GM21723 (cell line): ENCODE results near the gene STK11.

ENCODE experiments used
- ATAC-seq: cut with Tn5 transposase; IDR thresholded peaks from one replicate; pipeline ENCODE4 v1.9.1; 2021; ENCODE audit warnings: mild to moderate bottlenecking, moderate library complexity; ENCODE audit not compliant: unreplicated experiment

Gene STK11

GRCh38 chr19:1269065-1269477 is 63.5 kb downstream of the STK11 start, which contains the start of gene CIRBP:
Gene CIRBP, plus strand, starts transcription at chr19:1269332. Its CDS starts 1,602 bp downstream, at chr19:1270934.
- peak; percentile 45 for ATAC-seq

- peak; percentile 22 for ATAC-seq
These were observed 64.1 kb downstream of the STK11 start for GRCh38 chr19:1269478-1270212.

DNA sequence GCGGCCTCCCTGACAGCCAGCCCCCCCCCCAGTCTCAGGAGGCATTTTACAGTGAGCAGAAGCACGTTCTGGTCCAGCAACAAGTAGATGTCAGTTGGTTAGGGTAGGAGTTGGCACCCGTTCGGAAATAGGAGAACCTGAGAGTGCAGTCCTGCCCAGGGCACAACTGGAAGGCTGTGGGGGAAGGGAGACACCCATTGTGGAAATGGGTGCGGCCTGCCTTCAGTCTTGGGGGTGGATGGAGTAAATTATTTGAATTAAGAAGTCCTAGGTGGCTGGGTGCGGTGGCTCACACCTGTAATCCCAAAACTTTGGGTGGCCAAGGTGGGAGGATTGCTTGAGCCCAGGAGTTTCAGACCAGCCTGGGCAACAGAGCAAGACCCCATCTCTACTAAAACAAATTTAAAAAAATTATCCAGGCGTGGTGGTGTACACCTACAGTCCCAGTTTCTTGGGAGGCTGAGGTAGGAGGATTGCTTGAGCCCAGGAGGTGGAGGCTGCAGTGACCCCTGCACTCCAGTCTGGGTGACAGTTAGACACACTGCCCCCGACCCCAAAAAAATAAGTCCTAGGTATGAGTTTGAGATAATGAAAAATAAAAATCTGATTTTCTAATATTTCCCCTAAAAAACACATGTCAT is 64.8 kb downstream of the STK11 start:
- ATAC-seq: no peak

- ATAC-seq: no peak
These were observed 65.4 kb downstream of the STK11 start for GRCh38 chr19:1270854-1271527.

DNA sequence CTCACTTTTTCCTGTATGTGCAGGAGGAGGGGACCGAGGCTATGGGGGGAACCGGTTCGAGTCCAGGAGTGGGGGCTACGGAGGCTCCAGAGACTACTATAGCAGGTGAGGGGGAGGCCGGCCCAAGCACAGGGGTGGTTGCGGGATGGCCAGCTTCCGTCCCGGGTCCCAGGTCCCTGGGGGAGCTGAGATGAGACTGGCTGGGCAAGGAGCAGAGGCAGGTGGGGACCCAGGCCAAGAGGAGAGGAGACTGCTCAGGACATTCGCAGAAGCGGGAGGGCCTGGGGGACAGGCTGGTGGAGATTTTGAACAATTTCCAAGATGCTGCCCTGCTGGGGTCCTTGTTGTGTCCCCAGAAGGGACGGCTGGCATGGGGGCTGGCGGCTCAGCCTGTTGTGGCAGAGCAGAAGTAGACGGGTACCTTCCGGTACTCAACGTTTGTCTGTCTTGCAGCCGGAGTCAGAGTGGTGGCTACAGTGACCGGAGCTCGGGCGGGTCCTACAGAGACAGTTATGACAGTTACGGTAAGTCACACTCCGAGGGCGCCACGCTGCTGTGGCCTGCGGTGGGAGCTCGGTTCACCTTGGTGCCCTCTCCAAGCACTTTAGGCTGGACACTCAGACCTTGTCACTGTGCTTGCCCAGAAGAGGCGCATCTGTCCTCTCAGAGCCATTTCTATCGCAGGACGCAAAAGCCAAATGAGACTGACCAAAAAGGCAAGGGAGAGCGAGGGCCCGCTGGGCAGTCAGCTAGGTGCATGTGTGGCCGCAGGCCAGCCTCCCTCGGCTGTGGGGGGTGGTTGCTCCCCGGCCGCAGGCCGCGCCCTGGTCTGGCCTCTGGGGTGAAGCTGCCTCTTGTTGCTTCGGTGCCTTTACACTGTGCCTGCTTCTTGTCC is 66.2 kb downstream of the STK11 start:
- no peak for ATAC-seq

- no peak for ATAC-seq
These were observed 67.1 kb downstream of the STK11 start for GRCh38 chr19:1272423-1273262.

GRCh38 chr19:1273263-1274041 is 67.9 kb downstream of the STK11 start:
- no peak for ATAC-seq

- ATAC-seq: no peak
These were observed 68.7 kb downstream of the STK11 start for GRCh38 chr19:1274081-1274851.

DNA sequence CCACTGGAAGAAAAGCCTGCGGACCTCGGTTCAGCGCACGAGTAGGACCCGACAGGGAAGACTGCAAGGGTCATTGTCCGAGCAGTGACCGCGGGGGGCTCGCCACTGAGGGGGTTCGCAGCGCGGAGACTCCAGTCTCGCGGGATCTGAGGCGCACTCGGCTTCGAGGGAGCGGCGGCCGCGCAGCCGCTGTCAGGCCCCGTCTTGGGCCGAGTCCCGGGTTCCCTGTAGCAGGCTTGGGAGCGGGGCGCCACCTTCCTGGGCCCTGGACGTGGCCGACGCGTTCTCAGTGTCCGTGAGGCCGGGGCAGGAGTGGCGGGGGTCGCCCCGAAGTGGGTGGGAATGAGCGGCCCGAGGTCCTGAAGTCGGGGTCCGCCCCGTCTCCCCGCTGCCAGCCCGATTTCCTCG is 69.3 kb downstream of the STK11 start:
- ATAC-seq: no peak

DNA sequence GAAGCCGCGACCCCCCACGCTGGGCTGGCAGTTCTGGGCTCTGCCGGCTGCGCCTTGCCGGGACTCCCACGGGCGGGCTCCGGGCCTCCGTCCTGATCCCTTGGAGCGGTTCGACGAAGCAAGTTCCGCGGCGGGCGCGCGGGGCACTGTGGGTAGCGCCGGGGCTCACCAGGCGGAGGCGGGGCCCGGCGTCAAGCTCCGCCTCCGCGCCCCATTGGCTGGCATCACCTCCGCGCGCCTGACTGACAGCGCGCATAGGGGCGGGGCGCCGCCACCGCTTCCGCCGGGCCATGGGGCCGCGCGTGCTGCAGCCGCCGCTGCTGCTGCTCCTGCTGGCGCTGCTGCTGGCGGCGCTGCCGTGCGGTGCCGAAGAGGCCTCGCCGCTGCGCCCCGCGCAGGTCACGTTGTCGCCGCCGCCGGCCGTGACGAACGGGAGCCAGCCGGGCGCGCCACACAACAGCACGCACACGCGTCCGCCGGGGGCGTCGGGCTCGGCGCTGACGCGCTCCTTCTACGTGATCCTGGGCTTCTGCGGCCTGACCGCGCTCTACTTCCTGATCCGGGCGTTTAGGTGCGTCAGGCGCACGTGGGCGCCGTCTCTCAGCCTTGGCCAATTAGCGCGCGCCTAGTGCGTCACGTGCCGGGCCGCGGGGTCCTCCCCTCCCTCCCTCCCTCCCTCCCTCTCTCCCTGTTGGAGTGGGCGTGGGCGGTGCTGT is 69.8 kb downstream of the STK11 start, which contains the start of gene FAM174C:
Gene FAM174C, plus strand, starts transcription at position 271 of the 716 bp plus-strand sequence. Its CDS starts 20 bp downstream, at position 291.
- peak; percentile 70 for ATAC-seq

- no peak for ATAC-seq
These were observed 70.5 kb downstream of the STK11 start for GRCh38 chr19:1275976-1276627.

- ATAC-seq: no peak
These were observed 71.0 kb downstream of the STK11 start for GRCh38 chr19:1276628-1277022.

DNA sequence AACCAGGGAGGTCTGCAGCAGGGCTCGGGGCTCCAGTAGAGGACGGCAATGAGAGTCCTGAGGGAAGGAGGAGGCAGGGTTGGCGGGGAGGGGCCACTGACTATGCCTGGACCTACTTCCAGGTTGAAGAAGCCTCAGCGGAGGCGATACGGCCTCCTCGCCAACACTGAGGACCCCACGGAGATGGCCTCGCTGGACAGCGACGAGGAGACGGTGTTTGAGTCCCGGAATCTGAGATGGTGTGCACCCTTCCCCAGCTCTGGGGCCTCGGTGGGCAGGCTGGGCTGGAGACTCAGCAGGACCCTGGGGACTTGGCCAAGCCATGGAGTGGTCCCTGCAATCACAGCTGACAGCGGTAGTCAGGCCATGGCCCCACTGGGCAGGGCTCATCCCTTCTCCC is 71.5 kb downstream of the STK11 start:
- no peak for ATAC-seq
